ENCODE data around the gene FOXN1. TPM values are rescaled to one million over a fixed set of nuclear protein-coding genes. Genes with fewer than 3 reads are reported as not detected.

FOXN1 gene
- total and polyA plus RNA-seq, 2 of the 4 experiments (the other 2 are of a cell fraction) = not detected

Other genes starting within 250 kb of the FOXN1 start
- 21.3 and 23.1 TPM in 2 replicates for gene TMEM97, start 187.1 kb upstream of the FOXN1 start, total RNA-seq (2012; rRNA removed)
- gene TMEM97, start 187.1 kb upstream of the FOXN1 start, polyA plus RNA-seq (2012; rRNA removed) = 10.4 and 12.3 TPM in 2 replicates
- gene IFT20, start 170.9 kb upstream of the FOXN1 start, total RNA-seq (2012; rRNA removed) = 25.5 and 37.8 TPM in 2 replicates
- 40.0 and 46.3 TPM in 2 replicates for gene IFT20, start 170.9 kb upstream of the FOXN1 start, polyA plus RNA-seq (2012; rRNA removed)
- 45.3 and 49.1 TPM in 2 replicates for gene TNFAIP1, start 170.6 kb upstream of the FOXN1 start, total RNA-seq (2012; rRNA removed)
- 62.9 and 75.9 TPM in 2 replicates for gene TNFAIP1, start 170.6 kb upstream of the FOXN1 start, polyA plus RNA-seq (2012; rRNA removed)
- 58.3 and 66.7 TPM in 2 replicates for gene POLDIP2, start 148.8 kb upstream of the FOXN1 start, total RNA-seq (2012; rRNA removed)
- 72.0 and 77.8 TPM in 2 replicates for gene POLDIP2, start 148.8 kb upstream of the FOXN1 start, polyA plus RNA-seq (2012; rRNA removed)
- gene SEBOX, start 141.1 kb upstream of the FOXN1 start, total RNA-seq (2012; rRNA removed) = not detected in 2 replicates
- not detected in 2 replicates for gene SEBOX, start 141.1 kb upstream of the FOXN1 start, polyA plus RNA-seq (2012; rRNA removed)
- under 0.01 and 0.18 TPM in 2 replicates for gene VTN, start 136.0 kb upstream of the FOXN1 start, total RNA-seq (2012; rRNA removed)
- 0.89 and 1.0 TPM in 2 replicates for gene VTN, start 136.0 kb upstream of the FOXN1 start, polyA plus RNA-seq (2012; rRNA removed)
- gene SARM1, start 134.7 kb upstream of the FOXN1 start, total RNA-seq (2012; rRNA removed) = 2.5 and 3.4 TPM in 2 replicates
- 10.3 and 11.4 TPM in 2 replicates for gene SARM1, start 134.7 kb upstream of the FOXN1 start, polyA plus RNA-seq (2012; rRNA removed)
- gene SLC46A1, start 100.1 kb upstream of the FOXN1 start, total RNA-seq (2012; rRNA removed) = 2.7 and 2.8 TPM in 2 replicates
- 3.9 and 4.0 TPM in 2 replicates for gene SLC46A1, start 100.1 kb upstream of the FOXN1 start, polyA plus RNA-seq (2012; rRNA removed)
- not detected in 2 replicates for gene SLC13A2, start 32.7 kb upstream of the FOXN1 start, total RNA-seq (2012; rRNA removed)
- not detected in 2 replicates for gene SLC13A2, start 32.7 kb upstream of the FOXN1 start, polyA plus RNA-seq (2012; rRNA removed)
- gene UNC119, start 46.3 kb downstream of the FOXN1 start, total RNA-seq (2012; rRNA removed) = 21.7 and 22.4 TPM in 2 replicates
- 57.4 and 63.2 TPM in 2 replicates for gene UNC119, start 46.3 kb downstream of the FOXN1 start, polyA plus RNA-seq (2012; rRNA removed)
- gene PIGS, start 65.2 kb downstream of the FOXN1 start, total RNA-seq (2012; rRNA removed) = 27.5 and 28.7 TPM in 2 replicates
- gene PIGS, start 65.2 kb downstream of the FOXN1 start, polyA plus RNA-seq (2012; rRNA removed) = 77.9 and 78.9 TPM in 2 replicates
- 46.1 and 47.0 TPM in 2 replicates for gene ALDOC, start 70.5 kb downstream of the FOXN1 start, total RNA-seq (2012; rRNA removed)
- gene ALDOC, start 70.5 kb downstream of the FOXN1 start, polyA plus RNA-seq (2012; rRNA removed) = 62.6 and 69.7 TPM in 2 replicates
- gene SPAG5, start 92.7 kb downstream of the FOXN1 start, total RNA-seq (2012; rRNA removed) = 55.5 and 60.8 TPM in 2 replicates
- 40.3 and 47.3 TPM in 2 replicates for gene SPAG5, start 92.7 kb downstream of the FOXN1 start, polyA plus RNA-seq (2012; rRNA removed)
- 2.2 and 2.8 TPM in 2 replicates for gene RSKR, start 107.8 kb downstream of the FOXN1 start, total RNA-seq (2012; rRNA removed)
- 5.9 and 6.8 TPM in 2 replicates for gene RSKR, start 107.8 kb downstream of the FOXN1 start, polyA plus RNA-seq (2012; rRNA removed)
- 146 and 174 TPM in 2 replicates for gene BLTP2, start 138.8 kb downstream of the FOXN1 start, total RNA-seq (2012; rRNA removed)
- gene BLTP2, start 138.8 kb downstream of the FOXN1 start, polyA plus RNA-seq (2012; rRNA removed) = 42.3 and 49.0 TPM in 2 replicates
- gene SDF2, start 155.6 kb downstream of the FOXN1 start, total RNA-seq (2012; rRNA removed) = 79.2 and 81.7 TPM in 2 replicates
- gene SDF2, start 155.6 kb downstream of the FOXN1 start, polyA plus RNA-seq (2012; rRNA removed) = 76.0 and 80.8 TPM in 2 replicates
- gene SUPT6H, start 155.9 kb downstream of the FOXN1 start, total RNA-seq (2012; rRNA removed) = 44.8 and 45.0 TPM in 2 replicates
- 40.0 and 41.4 TPM in 2 replicates for gene SUPT6H, start 155.9 kb downstream of the FOXN1 start, polyA plus RNA-seq (2012; rRNA removed)
- gene PROCA1, start 205.5 kb downstream of the FOXN1 start, total RNA-seq (2012; rRNA removed) = 0.28 and 0.36 TPM in 2 replicates
- 1.7 and 3.0 TPM in 2 replicates for gene PROCA1, start 205.5 kb downstream of the FOXN1 start, polyA plus RNA-seq (2012; rRNA removed)
- gene RAB34, start 211.5 kb downstream of the FOXN1 start, total RNA-seq (2012; rRNA removed) = 304 and 351 TPM in 2 replicates
- 374 and 387 TPM in 2 replicates for gene RAB34, start 211.5 kb downstream of the FOXN1 start, polyA plus RNA-seq (2012; rRNA removed)
- gene RPL23A, start 213.6 kb downstream of the FOXN1 start, total RNA-seq (2012; rRNA removed) = 572 and 596 TPM in 2 replicates
- 958 and 1,004 TPM in 2 replicates for gene RPL23A, start 213.6 kb downstream of the FOXN1 start, polyA plus RNA-seq (2012; rRNA removed)
- gene TLCD1, start 219.9 kb downstream of the FOXN1 start, total RNA-seq (2012; rRNA removed) = 3.6 and 3.9 TPM in 2 replicates
- gene TLCD1, start 219.9 kb downstream of the FOXN1 start, polyA plus RNA-seq (2012; rRNA removed) = 8.7 and 9.3 TPM in 2 replicates
- 3.1 and 5.2 TPM in 2 replicates for gene NEK8, start 222.4 kb downstream of the FOXN1 start, total RNA-seq (2012; rRNA removed)
- gene NEK8, start 222.4 kb downstream of the FOXN1 start, polyA plus RNA-seq (2012; rRNA removed) = 4.1 and 4.6 TPM in 2 replicates
- gene TRAF4, start 237.7 kb downstream of the FOXN1 start, total RNA-seq (2012; rRNA removed) = 27.5 and 36.9 TPM in 2 replicates
- gene TRAF4, start 237.7 kb downstream of the FOXN1 start, polyA plus RNA-seq (2012; rRNA removed) = 63.2 and 75.6 TPM in 2 replicates